Amniotic epithelial cell (primary cell): Measurements from ENCODE around the gene RIOK2.
"Not testable (repeated sequence)": the region's sequence is repeated elsewhere in the genome, so short reads cannot be mapped to it uniquely, and the experiment has no call there.

Source experiments
- DNase-seq: peaks from one replicate; pipeline ENCODE4 v3.0.0-alpha.2; 2010; ENCODE audit warnings: low read depth

The RIOK2 gene

GRCh38 chr5:97183100-97183929 lies at the start of gene RIOK2:
TSS of gene RIOK2 (minus strand) at chr5:97183247. CDS start at chr5:97183191, 56 bp downstream.
- peak; percentile 92 for DNase-seq

GRCh38 chr5:97231025-97231636 lies 48.1 kb upstream of the RIOK2 start:
- peak; percentile 82 for DNase-seq

- peak; percentile 6 for DNase-seq
Observed at GRCh38 chr5:97229688-97230285, 46.7 kb upstream of the RIOK2 start.

- no peak for DNase-seq
Observed at GRCh38 chr5:97229196-97229595, 46.1 kb upstream of the RIOK2 start.

- no peak for DNase-seq
Observed at GRCh38 chr5:97225222-97225621, 42.2 kb upstream of the RIOK2 start.

- DNase-seq, result peak; percentile 32
Observed at GRCh38 chr5:97224112-97224750, 41.2 kb upstream of the RIOK2 start.

GRCh38 chr5:97223596-97223995 lies 40.5 kb upstream of the RIOK2 start:
- no peak for DNase-seq

GRCh38 chr5:97209343-97209742 lies 26.3 kb upstream of the RIOK2 start:
- no peak for DNase-seq

- no peak for DNase-seq
Observed at GRCh38 chr5:97208714-97209113, 25.7 kb upstream of the RIOK2 start.

GRCh38 chr5:97208184-97208713 lies 25.2 kb upstream of the RIOK2 start:
- no peak for DNase-seq

GRCh38 chr5:97194366-97194765 lies 11.3 kb upstream of the RIOK2 start:
- DNase-seq, result no peak

GRCh38 chr5:97193355-97193688 lies 10.3 kb upstream of the RIOK2 start:
- DNase-seq, result no peak

GRCh38 chr5:97192580-97193354 lies 9.7 kb upstream of the RIOK2 start:
- DNase-seq, result no peak

GRCh38 chr5:97191893-97192292 lies 8.8 kb upstream of the RIOK2 start:
- no peak for DNase-seq

- not testable (repeated sequence) for DNase-seq
Observed at GRCh38 chr5:97189523-97189922, 6.5 kb upstream of the RIOK2 start.

- DNase-seq, result no peak
Observed at GRCh38 chr5:97183930-97184213, 825 bp upstream of the RIOK2 start.

- peak; percentile 7 for DNase-seq
Observed at GRCh38 chr5:97182571-97183099, 412 bp downstream of the RIOK2 start.

GRCh38 chr5:97181856-97182545 lies 1.0 kb downstream of the RIOK2 start:
- DNase-seq, result peak; percentile 37

GRCh38 chr5:97179457-97179856 lies 3.6 kb downstream of the RIOK2 start:
- DNase-seq, result not testable (repeated sequence)

- DNase-seq, result no peak
Observed at GRCh38 chr5:97172227-97172626, 10.8 kb downstream of the RIOK2 start.

GRCh38 chr5:97171703-97172102 lies 11.3 kb downstream of the RIOK2 start:
- no peak for DNase-seq
